HG02798 (cell line): ENCODE data around the gene WDR90.

Experiments
- ATAC-seq: cut with Tn5 transposase; IDR thresholded peaks from one replicate; pipeline ENCODE4 v1.9.1; 2021; ENCODE audit warnings: mild to moderate bottlenecking; ENCODE audit not compliant: unreplicated experiment, poor library complexity

WDR90 gene

GRCh38 chr16:716768-717325, 67.7 kb downstream of the WDR90 start:
- ATAC-seq = no peak
